ENCODE results near the gene FTO.

DNA sequence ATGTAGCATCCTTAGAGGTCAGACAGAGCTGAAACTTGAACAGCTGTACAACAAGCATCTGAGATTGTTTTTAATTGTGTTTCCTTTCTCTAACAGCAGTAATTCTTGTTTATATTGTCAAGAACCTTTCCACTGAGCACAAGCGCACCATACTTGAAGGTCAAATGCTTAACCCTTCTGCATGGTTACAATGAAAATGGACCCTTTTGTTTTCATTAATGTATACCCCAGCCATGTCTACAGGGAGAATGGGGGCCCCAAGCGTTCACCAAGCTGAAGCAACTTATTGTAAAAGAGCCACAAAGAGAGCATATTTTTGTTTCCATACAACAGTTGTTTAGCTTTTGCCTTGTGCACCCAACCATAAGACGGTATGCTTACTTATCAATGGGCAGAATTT is 210.8 kb downstream of the FTO start:
- TF ChIP-seq POLR2A (IDR thresholded peaks at IDR 0.05) (no peak), CTCF (IDR thresholded peaks at IDR 0.05) (no peak)

All from adrenal gland (tissue), 5 donors.